ENCODE data around the gene ASIC1. TPM values are rescaled to one million over a fixed set of nuclear protein-coding genes. Genes with fewer than 3 reads are reported as not detected.
"Not testable (repeated sequence)": the region's sequence is repeated elsewhere in the genome, so short reads cannot be mapped to it uniquely, and the experiment has no call there.

ASIC1 gene
- total RNA-seq, 1 donor, result under 0.01 TPM

DNA sequence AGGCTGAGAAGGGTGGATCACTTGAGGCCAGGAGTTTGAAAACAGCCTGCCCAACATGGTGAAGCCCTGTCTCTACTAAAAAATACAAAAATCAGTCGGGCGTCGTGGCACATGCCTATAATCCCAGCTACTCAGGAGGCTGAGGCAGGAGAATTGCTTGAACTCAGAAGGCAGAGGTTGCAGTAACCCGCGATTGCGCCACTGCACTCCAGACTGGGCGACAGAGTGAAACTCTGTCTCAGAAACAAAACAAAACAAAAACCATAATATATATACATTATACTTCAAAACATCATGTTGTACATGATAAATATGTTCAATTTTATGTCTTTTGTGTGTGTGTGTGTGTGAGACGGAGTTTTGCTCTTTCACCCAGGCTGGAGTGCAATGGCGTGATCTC, 26.9 kb upstream of the ASIC1 start:
- H3K4me1 ChIP-seq (ENCODE audit: insufficient read depth, low read length), result peaks cover 16% of the 10 kb centered on the region
- H3K4me3 ChIP-seq (ENCODE audit: low read length); H3K27me3 ChIP-seq (ENCODE audit: insufficient read depth, low read length); H3K9me3 ChIP-seq (ENCODE audit: low read depth, low read length): not testable (repeated sequence)

DNA sequence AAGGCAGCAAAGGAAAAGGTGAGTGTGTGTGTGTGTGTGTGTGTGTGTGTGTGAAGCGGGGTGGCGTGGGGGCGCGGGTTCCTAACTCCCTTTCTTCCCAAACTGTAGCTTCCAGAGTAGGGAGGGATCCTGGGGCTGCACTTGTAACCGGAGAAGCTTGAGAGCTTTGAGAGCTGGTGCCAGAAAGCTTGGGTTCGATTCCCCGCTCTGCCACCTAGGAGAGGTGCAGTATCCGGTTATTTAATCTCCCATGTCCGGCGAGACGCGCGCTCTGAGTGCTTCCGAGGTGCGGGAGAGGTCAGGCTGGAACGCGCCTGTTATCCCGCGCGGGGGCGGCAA, 24.9 kb upstream of the ASIC1 start:
- peak overlapping the region; percentile 51 for H3K4me3 ChIP-seq (ENCODE audit: low read length)
- H3K4me1 ChIP-seq (ENCODE audit: insufficient read depth, low read length), result peaks cover 16% of the 10 kb centered on the region
- no peaks in the 10 kb centered on the region for H3K9me3 ChIP-seq (ENCODE audit: low read depth, low read length)
- H3K27me3 ChIP-seq (ENCODE audit: insufficient read depth, low read length), result no peaks in the 10 kb centered on the region

GRCh38 chr12:50032854-50033581, 24.4 kb upstream of the ASIC1 start:
- no peaks in the 10 kb centered on the region for H3K9me3 ChIP-seq (ENCODE audit: low read depth, low read length)
- H3K27me3 ChIP-seq (ENCODE audit: insufficient read depth, low read length), result no peaks in the 10 kb centered on the region
- peak overlapping the region; percentile 51 for H3K4me3 ChIP-seq (ENCODE audit: low read length)
- H3K4me1 ChIP-seq (ENCODE audit: insufficient read depth, low read length), result peaks cover 16% of the 10 kb centered on the region

DNA sequence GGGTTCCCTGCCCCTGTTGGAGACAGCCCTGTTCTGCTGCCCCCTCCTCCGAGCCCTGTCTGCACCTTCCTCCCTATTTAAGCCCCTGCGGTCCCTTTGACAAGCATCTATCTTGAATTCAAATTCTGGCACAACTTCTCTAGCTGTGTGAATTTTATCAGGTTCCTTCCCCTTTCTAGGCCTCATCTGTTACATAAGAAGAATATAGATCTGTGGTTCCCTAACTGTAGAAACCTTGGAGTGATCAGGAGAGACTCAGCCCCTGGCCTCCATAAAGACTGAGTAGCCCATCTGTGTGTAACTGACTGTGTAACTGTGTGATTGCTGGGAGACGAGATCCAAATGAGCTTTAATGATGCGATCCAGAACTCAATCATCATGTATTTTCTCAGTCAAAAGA, 19.1 kb upstream of the ASIC1 start:
- peaks cover 8% of the 10 kb centered on the region for H3K4me1 ChIP-seq (ENCODE audit: insufficient read depth, low read length)
- no peaks in the 10 kb centered on the region for H3K27me3 ChIP-seq (ENCODE audit: insufficient read depth, low read length)
- no peak overlapping the region for H3K4me3 ChIP-seq (ENCODE audit: low read length)
- no peaks in the 10 kb centered on the region for H3K9me3 ChIP-seq (ENCODE audit: low read depth, low read length)

GRCh38 chr12:50039151-50039835, 18.1 kb upstream of the ASIC1 start:
- Histone ChIP-seq H3K4me3 (ENCODE audit: low read length) (no peak overlapping the region), H3K27me3 (ENCODE audit: insufficient read depth, low read length) (no peaks in the 10 kb centered on the region), H3K9me3 (ENCODE audit: low read depth, low read length) (no peaks in the 10 kb centered on the region), H3K4me1 (ENCODE audit: insufficient read depth, low read length) (no peaks in the 10 kb centered on the region)

GRCh38 chr12:50040657-50041056, 16.7 kb upstream of the ASIC1 start:
- Histone ChIP-seq H3K27me3 (ENCODE audit: insufficient read depth, low read length) (no peaks in the 10 kb centered on the region), H3K4me3 (ENCODE audit: low read length) (no peak overlapping the region), H3K4me1 (ENCODE audit: insufficient read depth, low read length) (no peaks in the 10 kb centered on the region), H3K9me3 (ENCODE audit: low read depth, low read length) (no peaks in the 10 kb centered on the region)

DNA sequence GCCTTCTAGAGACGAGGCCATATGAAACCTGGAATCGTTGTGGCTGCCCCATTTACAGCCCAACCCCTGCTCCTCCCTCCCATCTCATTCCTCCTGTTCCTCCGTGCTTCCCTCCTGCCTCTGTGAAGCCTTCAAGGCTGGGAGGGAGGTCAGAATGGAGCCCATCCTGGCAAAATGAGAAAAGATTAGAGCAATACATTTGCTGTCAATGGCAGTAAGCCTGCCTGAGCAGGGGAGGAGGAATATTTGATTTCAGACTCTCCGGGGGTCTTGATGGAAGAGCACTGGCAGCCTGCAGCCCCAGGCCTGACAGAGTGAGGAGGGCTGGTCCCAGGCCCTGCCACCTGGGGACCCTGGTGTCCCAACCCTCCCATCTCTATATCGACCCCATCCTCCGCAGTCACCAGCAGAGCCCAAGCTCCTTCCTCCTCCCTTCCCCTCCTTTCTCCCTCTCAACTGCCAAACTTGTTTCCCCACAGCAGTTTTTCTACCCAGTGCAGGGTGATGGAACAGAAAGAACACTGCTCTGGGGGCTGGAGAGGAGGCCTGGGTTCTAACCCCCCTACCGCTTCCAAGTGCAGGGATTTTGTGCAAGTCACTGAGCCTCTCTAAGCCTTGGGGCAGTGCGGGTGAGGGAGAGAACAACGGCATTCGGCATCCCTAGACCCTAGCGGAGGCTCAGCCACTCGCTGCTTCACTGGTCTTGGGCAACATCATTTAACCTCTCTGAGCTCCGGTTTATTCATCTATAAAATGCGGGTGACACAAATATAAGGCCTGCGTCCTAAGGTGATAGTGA, 16.1 kb upstream of the ASIC1 start:
- no peaks in the 10 kb centered on the region for H3K9me3 ChIP-seq (ENCODE audit: low read depth, low read length)
- no peaks in the 10 kb centered on the region for H3K27me3 ChIP-seq (ENCODE audit: insufficient read depth, low read length)
- no peak overlapping the region for H3K4me3 ChIP-seq (ENCODE audit: low read length)
- H3K4me1 ChIP-seq (ENCODE audit: insufficient read depth, low read length), result no peaks in the 10 kb centered on the region

GRCh38 chr12:50041962-50042361, 15.4 kb upstream of the ASIC1 start:
- no peaks in the 10 kb centered on the region for H3K9me3 ChIP-seq (ENCODE audit: low read depth, low read length)
- no peak overlapping the region for H3K4me3 ChIP-seq (ENCODE audit: low read length)
- H3K4me1 ChIP-seq (ENCODE audit: insufficient read depth, low read length), result no peaks in the 10 kb centered on the region
- no peaks in the 10 kb centered on the region for H3K27me3 ChIP-seq (ENCODE audit: insufficient read depth, low read length)

- H3K4me1 ChIP-seq (ENCODE audit: insufficient read depth, low read length), result no peaks in the 10 kb centered on the region
- no peak overlapping the region for H3K4me3 ChIP-seq (ENCODE audit: low read length)
- H3K27me3 ChIP-seq (ENCODE audit: insufficient read depth, low read length), result no peaks in the 10 kb centered on the region
- H3K9me3 ChIP-seq (ENCODE audit: low read depth, low read length), result no peaks in the 10 kb centered on the region
Measured at GRCh38 chr12:50042693-50043092, 14.7 kb upstream of the ASIC1 start.

GRCh38 chr12:50043308-50043707, 14.1 kb upstream of the ASIC1 start:
- no peaks in the 10 kb centered on the region for H3K27me3 ChIP-seq (ENCODE audit: insufficient read depth, low read length)
- no peak overlapping the region for H3K4me3 ChIP-seq (ENCODE audit: low read length)
- no peaks in the 10 kb centered on the region for H3K4me1 ChIP-seq (ENCODE audit: insufficient read depth, low read length)
- no peaks in the 10 kb centered on the region for H3K9me3 ChIP-seq (ENCODE audit: low read depth, low read length)

DNA sequence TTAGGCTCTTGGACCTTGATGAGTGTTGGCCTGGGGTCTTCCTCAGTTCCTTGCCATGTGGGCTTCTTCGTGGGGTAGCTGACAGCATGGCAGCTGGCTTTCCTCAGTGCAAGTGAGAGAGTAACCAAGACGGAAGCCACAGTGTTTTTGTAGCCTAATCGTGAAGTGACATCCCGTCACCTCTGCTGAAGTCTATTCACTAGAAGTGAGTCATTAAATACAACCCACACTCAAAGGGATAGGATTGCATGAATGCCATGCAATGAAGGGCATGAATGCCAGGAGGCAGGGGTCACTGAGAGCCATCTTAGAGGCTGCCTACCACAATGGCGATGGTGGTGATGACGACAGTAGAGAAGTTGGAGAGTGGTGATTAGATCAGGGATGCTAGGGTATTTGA, 13.5 kb upstream of the ASIC1 start:
- Histone ChIP-seq H3K27me3 (ENCODE audit: insufficient read depth, low read length) (no peaks in the 10 kb centered on the region), H3K9me3 (ENCODE audit: low read depth, low read length) (no peaks in the 10 kb centered on the region), H3K4me3 (ENCODE audit: low read length) (no peak overlapping the region), H3K4me1 (ENCODE audit: insufficient read depth, low read length) (no peaks in the 10 kb centered on the region)

- H3K4me1 ChIP-seq (ENCODE audit: insufficient read depth, low read length), result peaks cover 18% of the 10 kb centered on the region
- no peaks in the 10 kb centered on the region for H3K9me3 ChIP-seq (ENCODE audit: low read depth, low read length)
- no peak overlapping the region for H3K4me3 ChIP-seq (ENCODE audit: low read length)
- peaks cover 12% of the 10 kb centered on the region for H3K27me3 ChIP-seq (ENCODE audit: insufficient read depth, low read length)
Measured at GRCh38 chr12:50047693-50048250, 9.6 kb upstream of the ASIC1 start.

- no peak overlapping the region for H3K4me3 ChIP-seq (ENCODE audit: low read length)
- H3K9me3 ChIP-seq (ENCODE audit: low read depth, low read length), result no peaks in the 10 kb centered on the region
- peaks cover 18% of the 10 kb centered on the region for H3K4me1 ChIP-seq (ENCODE audit: insufficient read depth, low read length)
- peaks cover 12% of the 10 kb centered on the region for H3K27me3 ChIP-seq (ENCODE audit: insufficient read depth, low read length)
Measured at GRCh38 chr12:50049254-50050118, 7.9 kb upstream of the ASIC1 start.

DNA sequence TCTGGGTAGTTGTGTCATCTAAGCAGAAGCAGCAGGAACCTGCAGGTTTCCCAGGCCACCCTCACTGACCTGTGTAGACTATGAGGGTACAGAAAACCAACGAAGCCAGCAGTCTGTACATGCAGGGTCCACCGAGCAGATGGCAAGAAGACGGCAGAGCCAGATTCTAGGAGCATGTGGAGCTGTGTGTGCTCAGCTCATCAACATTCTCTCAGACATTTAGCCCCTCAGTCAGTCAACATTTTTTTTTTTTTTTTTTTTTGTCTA, 7.3 kb upstream of the ASIC1 start:
- Histone ChIP-seq H3K4me1 (ENCODE audit: insufficient read depth, low read length) (peaks cover 18% of the 10 kb centered on the region), H3K4me3 (ENCODE audit: low read length) (no peak overlapping the region), H3K9me3 (ENCODE audit: low read depth, low read length) (no peaks in the 10 kb centered on the region), H3K27me3 (ENCODE audit: insufficient read depth, low read length) (peaks cover 12% of the 10 kb centered on the region)
